CD4-positive, alpha-beta T cell treated with Interleukin-17A for 1 hour (primary cell): Measurements from ENCODE around the gene CAPNS1.
A peak's percentile ranks its signal among the peaks of the same experiment; 100 is the strongest.

Source experiments
- DNase-seq: peaks from one replicate; pipeline ENCODE4 v3.0.0-alpha.2; 2020

CAPNS1 gene

DNA sequence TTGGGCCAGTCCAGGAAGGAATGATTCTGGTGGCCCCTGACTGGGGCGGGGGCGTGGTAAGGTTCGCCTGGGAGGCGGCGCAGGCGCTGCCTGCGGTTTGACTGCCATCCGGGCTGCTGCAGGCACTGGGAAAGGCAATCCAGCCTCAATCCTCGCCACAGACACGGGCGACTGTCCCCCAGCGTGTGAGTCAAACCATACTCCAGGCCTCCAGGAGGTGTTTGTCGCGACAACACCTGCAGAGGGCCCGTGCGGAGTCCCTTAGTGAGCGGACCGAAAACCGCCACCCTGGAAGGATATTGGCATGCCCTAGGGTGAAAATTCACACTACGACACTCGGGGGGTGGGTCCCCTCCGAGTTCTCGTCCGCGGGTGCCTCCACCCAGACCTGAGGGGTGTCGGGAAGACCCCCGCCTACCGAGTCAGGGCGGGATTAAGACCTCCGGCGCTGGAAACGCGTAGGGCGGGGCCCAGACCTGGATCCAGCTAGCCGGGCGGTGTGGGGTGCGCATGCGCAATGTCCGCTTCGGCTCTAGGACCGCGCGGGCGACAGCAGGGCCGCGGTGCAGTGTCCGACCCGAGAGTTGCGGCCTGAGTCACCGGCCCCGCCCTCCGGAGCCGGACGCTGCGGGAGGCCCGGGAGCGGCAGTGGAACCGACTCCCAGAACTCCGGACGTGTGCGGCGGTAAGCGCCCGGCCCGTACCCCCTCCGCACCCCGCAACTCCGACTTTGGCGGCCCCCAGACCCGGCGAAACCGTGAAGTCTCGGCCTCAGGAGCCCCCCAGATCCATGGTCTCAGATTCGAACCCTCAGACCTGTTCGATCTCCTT is at the start of gene CAPNS1:
Gene CAPNS1, plus strand, starts transcription at position 594 of the 831 bp plus-strand sequence. CDS start 946 bp downstream, outside the sequence.
- peak; percentile 93 for DNase-seq

DNA sequence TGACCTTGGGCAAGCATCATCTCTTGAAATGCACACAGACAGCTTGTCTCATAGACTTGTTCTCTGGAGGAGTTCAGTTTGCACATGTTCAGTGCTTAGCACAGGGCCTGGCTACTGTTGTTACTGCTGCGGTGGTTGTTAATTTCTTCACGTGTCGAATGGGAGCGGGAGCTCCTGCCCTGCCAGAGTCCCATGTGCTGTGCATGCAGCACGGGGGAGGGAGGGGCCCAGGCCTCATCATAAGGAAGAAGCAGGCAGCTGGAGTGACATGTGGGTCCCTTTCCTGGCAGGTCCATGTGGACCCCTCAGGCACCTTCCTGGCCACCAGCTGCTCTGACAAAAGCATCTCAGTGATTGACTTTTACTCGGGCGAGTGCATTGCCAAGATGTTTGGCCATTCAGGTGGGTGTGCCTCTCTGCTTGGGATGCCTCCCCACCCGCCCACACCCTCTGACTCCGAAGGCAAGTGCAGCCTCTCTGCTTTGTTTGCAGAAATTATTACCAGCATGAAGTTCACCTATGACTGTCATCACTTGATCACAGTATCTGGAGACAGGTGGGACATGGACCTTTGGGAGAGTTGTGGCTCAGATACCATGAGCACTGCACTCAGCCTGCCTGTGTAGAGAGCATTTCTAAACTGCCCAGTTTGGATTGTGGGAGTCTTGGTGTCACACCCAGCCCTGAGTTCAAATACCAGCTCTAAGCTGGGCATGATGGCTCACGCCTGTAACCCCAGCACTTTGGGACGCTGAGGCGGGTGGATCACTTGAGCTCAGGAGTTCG is 48.8 kb upstream of the CAPNS1 start:
- no peak for DNase-seq

DNA sequence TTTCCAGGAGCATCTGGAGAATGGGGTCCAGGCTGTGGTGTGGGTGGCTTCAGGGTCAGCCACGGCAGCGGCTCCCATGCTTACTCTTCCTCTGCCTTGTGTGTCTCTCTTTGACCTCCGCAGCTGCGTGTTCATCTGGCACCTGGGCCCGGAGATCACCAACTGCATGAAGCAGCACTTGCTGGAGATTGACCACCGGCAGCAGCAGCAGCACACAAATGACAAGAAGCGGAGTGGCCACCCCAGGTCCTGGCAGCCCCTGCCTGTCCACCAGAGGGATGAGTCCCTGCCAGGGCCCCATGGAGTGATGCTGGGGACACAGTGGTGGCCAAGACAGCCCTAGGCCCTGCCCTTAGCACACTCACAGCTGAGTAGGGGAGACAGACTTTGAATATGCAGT is 47.3 kb upstream of the CAPNS1 start:
- DNase-seq = no peak

DNA sequence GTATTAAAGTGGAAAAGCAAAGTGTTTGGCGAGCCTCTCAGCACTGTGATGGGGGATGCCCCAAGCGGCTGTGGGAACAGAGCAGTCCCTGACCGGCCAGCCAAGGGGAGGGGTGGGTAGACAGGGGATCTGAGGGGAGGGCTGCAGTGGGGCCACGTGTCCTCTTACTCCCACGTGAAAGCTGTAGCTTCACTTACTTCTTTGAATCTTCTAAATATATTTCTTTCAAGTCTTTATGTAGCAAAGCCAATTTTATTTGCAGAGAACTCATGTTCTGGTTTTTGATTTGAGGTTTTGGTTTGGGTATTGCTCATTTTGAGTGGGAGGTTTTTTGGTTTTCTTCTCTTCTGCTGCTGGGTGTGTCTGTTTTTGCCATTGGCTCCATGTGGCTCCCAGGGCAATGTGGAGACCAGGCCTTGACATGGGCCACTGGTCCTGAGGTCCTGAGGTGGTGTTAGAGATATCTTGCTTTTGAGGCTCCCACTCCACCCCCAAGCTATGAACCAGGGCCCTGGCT is 46.7 kb upstream of the CAPNS1 start:
- no peak for DNase-seq

DNA sequence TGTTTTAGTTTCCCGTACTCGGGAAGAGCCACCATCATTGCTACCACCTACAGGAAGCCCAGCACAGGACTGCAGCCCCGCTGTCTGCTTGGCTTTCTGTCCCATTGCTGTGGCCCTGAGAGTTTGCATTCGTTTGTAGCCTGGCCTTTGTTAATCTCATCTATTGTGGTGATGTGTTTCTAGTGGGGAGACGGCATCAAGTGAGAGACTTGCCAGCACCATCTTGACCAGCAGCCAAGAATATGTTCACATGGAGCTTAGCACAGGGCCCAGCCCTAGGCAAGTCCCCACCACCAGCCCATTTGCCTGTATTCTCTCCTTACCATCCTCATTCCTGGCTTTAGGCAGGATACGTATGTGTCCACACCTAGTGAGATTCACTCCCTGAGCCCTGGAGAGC is 46.2 kb upstream of the CAPNS1 start:
- no peak for DNase-seq

DNA sequence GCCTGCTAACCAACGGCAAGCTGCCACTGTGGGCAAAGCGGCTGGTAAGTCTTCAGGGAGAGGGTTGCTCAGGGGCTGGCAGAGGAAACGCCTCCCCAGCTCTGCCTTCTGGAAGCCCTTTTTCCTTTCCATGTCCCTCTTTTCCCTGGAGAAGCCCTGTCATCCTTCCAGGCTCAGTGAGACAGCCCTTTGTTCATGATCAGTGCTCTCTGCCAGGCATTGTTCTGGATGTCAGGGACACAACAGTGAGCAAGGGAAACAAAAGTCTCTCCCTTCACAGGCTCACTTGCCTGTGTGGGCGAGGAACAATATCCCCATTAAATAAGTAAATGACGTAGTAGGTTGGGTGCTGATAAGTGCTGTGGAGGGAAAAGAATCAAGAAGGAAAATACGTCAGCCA is 42.8 kb upstream of the CAPNS1 start:
- no peak for DNase-seq

DNA sequence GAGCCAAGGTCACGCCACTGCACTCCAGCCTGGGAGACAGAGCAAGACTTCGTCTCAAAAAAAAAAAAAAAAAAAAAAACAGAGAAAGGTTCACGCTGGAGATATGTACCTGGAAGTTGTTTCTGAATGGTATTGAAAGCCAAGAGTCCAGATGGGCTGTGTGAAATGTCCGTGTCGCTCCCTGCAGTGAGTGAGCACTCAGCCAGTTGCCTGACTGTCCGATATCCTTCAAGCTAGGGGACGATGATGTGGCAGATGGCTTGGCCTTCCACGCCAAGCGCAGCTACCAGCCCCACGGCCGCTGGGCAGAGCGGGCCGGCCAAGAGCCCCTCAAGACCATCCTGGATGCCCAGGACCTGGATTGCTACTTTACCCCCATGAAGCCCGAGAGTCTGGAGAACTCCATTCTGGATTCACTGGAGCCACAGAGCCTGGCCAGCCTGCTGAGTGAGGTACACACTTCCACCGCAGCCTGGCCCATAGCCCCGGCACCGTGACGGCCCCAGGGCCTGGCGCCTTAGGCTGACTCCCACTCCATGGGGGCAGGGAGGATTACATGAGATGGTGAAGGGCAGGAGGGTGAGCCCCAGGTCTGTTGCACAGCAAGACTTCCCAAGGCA is 40.6 kb upstream of the CAPNS1 start:
- no peak for DNase-seq

DNA sequence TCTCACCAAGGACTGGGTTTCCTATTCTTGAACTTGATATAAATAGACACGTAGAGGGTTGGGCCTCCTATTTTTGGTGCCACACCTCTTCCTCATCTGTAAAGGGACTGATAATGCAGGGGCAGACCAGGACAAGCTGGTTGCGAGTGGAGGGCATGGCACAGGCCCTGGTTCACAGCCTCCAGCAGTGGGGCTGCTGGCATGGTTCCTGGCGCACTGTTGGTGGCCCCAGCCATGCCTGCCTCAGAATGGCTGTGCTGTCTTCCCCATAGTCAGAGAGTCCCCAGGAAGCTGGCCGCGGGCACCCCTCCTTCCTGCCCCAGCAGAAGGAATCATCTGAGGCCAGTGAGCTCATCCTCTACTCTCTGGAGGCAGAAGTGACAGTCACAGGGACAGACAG is 39.4 kb upstream of the CAPNS1 start:
- no peak for DNase-seq

DNA sequence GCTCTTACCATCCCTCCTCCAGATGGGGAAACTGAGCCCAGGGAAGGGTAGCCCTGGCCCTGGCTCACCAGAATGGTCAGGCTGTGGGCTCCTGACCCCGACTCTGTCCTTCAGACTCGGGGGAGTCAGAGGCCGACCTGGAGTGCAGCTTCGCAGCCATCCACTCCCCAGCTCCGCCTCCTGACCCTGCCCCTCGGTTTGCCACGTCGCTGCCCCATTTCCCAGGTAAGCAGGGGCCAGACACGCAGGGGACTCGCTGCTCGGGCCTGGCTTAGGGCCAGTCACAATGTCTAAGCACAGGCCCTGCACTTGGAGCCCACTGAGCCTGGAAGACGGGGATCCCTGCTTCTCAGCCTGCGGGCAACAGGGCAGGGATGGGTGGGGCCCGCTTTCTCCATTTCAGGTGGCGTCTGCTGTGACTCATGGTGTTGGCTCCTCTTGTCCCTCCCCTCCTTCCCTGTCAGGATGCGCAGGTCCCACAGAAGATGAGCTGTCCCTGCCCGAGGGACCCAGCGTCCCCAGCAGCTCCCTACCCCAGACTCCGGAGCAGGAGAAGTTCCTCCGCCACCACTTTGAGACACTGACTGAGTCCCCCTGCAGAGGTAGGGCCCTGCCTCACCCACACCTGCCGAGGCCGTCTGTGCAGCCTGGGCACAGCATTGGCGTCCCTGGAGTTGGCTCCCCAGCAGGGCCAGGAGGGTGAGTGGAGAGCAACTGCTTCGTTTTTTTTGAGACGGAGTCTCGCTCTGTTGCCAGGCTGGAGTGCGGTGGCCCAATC is 38.1 kb upstream of the CAPNS1 start:
- no peak for DNase-seq

DNA sequence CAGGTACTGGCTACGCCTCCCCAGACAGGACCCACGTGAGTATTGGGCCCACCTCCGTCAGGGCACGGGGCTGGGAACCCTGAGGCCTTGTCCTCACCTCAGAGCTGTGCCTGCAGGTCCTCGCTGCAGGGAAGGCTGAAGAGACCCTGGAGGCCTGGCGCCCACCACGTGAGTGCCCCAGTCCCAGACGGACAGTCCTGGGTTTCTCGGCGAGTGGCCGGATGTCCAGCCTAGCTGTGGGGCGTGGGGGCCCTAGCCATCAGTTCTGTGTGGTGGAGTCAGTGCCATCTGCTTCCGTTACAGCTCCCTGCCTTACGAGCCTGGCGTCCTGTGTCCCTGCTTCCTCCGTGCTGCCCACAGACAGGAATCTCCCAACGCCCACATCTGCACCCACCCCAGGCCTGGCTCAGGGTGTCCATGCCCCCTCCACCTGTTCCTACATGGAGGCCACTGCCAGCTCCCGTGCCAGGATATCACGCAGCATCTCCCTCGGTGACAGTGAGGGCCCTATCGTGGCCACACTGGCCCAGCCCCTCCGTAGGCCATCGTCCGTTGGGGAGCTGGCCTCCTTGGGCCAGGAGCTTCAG is 36.7 kb upstream of the CAPNS1 start:
- DNase-seq = no peak

DNA sequence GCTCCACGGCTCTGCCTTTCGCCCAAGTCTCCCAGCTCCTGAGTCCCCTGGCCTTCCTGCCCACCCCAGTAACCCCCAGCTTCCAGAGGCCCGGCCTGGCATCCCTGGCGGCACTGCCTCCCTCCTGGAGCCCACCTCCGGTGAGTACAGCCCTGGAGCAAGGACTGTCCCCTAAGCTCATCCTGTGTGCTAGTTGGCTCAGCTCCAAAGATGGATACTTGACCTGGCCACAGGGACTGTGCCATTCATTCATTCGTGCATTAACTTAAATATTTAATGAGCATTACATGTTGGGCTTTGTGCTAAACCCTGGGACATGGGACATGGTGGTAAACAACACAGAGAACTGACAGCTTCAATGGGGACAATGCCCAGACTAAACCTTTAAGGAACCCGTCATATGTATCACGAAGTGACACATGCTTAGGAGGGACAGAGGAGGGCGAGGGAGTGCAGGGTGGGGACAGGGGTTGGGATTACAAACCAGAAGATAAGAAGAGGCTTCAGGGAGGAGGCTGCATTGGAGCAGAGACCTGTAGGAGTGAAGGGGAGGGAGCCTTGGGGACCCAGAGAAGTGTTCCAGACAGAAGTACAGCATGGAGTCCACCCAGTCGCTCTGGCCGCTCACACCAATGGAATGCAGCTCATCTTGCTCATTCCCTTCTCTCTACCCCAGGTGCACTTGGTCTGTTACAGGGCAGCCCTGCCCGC is 35.9 kb upstream of the CAPNS1 start:
- no peak for DNase-seq

DNA sequence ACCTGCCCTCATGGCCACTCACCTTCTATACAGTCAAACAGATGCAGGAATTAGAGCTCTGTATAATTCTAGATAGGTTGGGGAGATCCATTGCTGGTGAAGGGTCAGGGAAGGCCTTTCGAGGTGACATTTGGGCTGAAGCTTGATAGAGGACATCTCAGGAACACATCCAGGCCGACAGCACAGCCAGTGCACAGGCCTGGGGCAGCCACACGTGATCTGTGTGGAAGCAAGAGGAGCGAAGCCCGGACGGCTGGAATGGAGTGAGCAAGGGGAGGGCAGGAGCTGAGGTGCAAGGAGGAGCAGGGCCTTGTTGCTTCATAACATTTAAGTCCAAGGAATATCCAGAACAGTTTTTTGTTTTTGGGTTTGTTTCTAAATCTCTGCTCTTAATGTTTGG is 33.4 kb upstream of the CAPNS1 start:
- DNase-seq = no peak

DNA sequence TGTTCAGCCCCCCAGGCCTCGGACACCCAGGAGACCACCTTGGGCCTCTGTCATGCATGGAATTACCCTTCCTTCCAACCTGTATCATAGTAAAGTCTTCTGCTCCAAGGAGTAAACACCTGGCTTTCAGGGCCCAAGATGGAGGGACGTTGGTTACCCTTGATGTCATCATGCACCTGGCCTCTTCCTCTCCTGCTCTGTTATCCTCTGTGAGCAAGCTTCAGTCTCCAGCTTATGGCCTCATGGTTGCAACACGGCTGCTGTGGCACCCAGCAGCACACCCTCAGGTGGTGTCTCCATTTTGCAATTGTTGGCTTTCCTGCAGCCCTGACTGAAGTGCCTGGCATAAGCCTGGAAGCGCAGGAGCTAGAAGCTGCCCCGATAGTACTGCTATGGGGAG is 32.9 kb upstream of the CAPNS1 start:
- DNase-seq = no peak

DNA sequence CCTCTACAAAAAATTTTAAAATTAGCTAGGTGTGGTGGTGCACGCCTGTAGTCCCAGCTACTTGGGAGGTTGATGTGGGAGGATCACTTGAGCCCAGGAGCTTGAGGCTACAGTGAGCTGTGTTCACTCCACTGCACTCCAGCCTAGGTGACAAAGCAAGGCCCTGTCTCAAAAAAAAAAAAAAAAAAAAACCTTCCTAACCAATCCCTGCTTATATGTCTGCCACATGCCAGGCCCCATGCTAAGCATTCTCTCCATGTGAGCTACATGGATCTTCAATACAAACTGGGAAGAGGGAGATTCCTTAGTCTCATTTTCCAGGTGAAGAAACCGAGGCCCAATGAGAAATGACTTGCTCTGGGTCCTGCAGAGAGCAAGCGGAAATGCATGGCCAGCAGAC is 31.2 kb upstream of the CAPNS1 start:
- DNase-seq = no peak

DNA sequence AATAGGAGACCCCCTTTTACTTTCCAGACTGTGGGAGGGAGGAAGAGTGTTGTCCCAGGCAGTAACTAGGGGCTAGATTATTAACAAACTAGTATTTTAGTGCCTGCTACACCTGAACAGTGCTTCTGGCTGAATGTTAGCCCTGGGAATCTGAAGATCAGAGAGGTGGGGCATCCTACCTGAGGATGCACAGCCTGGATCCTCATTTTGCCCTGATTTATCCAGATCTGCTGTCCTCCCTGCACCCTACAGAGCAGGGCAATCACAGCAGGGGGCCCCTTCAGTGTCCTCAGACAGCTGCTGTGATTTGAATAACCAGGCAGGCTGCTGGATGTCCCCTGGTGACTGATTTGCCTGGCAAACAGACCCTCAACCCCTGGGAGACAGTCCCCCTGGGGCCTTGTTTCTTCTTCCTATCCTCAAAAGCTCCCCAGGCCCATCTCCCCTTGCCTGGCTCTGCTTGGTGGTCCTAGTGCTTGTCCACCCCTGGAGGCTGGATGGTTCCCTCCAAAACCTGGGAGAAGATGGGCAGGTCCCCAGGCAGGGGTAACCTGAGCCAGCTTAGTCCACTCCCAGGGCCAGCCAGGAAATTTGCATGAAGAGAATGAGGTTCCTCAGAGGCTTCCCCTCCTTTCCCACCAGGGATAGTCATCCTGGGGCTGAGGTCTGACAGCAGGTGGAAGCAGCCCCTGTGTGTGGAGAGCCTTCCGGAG is 29.2 kb upstream of the CAPNS1 start, which contains the start of gene OVOL3:
Gene OVOL3, plus strand, starts transcription at position 657 of the 713 bp plus-strand sequence. CDS start 60 bp downstream, outside the sequence.
- DNase-seq = no peak

DNA sequence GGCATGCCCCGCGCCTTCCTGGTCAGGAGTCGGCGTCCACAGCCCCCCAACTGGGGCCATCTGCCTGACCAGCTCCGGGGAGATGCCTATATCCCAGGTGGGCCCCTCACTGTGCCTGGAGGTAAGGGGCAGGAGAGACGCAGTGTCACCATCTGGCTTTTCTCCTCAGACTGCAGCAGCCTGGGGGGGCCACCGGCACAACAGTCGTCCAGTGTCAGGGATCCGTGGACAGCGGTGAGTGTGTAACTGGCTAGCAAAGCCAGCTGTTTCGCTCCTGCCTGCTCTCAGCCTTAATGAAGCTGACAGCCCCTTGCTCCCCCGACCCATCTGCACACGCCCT is 28.7 kb upstream of the CAPNS1 start:
- no peak for DNase-seq

DNA sequence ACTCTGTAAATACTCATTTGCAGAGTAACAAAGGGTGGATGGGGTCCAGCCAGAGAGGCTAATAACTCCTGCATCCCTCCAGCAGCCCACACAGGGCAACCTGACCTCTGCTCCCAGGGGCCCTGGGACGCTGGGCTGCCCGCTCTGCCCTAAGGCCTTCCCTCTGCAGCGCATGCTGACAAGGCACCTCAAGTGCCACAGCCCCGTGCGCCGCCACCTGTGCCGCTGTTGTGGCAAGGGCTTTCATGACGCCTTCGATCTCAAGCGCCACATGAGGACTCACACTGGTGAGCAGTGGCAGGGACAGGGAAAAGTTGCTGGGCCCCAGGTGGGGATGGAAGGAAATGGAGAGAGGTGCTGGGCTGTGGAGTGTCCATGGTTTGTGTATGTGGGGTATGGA is 27.2 kb upstream of the CAPNS1 start:
- DNase-seq = no peak

DNA sequence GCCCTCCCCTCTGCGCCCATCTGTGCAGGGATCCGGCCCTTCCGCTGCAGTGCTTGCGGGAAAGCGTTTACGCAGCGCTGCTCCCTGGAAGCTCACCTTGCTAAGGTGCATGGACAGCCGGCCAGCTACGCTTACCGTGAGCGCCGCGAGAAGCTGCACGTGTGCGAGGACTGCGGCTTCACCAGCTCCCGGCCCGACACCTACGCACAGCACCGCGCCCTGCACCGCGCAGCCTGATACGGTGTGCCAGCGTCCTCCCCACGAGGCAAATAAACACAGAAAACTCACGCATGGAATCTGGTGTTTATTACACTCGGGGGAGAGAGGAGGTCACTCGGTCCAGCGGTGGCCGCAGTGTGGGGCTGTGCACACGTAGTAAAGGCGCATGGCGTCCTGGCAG is 26.4 kb upstream of the CAPNS1 start:
- DNase-seq = no peak

DNA sequence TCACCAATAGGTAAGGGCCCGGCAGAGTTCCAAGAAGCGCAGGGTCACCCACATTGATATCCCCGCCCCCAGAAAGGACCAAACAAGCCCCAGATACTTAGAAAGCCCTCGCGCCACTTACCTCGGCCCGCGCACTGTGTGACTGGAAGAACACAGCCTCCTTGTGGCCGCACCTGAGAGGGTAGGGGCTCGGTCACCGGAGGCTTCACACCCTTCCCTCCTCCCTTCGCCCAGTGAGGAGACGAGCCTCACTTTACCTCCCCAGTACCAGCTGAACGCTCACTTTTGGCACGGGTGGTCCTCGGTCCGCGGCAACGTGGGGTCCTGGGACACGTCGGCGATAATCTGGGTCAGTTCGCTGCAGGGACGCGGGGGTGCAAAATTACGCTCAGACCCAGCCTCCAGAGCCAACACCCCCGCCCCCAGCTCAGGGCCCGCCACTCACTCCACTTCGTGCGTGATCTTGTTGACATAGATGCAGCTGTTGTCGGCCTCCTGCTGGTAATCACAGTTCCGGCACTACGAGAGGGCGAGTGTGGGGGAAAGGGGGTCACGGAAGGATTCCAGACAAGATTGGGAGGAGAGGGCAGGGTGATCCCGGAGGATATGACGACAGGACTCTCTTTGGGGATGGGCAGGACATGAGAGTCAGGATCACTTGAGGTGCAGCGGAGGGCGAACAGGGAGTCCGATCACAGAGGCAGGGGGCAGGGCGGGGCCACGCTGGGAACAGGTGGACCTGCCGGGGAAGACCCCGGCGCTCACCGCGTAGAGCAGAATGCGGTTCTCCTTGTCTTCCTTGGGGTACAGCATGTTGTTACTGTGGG is 25.8 kb upstream of the CAPNS1 start:
- DNase-seq = no peak
